HG03558 (cell line): ENCODE data around the gene SNRNP70.
"Not testable (repeated sequence)": the region's sequence is repeated elsewhere in the genome, so short reads cannot be mapped to it uniquely, and the experiment has no call there.

Experiments used
- ATAC-seq: cut with Tn5 transposase; IDR thresholded peaks from one replicate; pipeline ENCODE4 v1.9.1; 2021; ENCODE audit warnings: moderate number of reproducible peaks; ENCODE audit not compliant: unreplicated experiment; ENCODE audit errors: extremely low read depth

Gene SNRNP70

DNA sequence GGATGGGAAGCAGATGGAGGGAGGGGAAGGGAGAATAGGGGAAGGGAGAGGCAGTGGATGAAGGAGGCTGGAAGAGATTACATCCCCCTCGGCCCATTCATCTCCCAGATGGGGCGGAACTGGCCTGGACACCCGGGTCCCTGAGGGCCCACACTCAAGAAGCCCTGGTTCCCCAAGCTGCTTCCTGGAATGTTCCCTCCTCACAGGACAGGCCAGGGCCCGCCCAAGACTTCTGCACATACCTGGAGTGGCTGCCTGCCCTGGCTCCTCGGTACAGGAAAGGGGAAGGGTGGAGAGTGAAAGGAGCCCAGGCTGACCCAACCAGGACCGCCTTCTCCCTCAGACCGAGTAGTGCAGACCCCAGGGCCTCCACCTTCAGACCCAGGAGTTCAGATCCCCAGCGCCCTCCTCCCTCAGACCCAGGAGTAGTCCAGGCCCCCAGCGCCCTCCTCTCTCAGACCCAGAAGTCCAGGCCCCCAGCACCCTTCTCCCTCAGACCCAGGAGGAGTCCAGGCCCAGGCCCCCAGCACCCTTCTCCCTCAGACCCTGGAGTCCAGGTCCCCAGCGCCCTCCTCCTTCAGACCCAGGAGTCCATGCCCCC lies 21.1 kb upstream of the SNRNP70 start:
- no peak for ATAC-seq

DNA sequence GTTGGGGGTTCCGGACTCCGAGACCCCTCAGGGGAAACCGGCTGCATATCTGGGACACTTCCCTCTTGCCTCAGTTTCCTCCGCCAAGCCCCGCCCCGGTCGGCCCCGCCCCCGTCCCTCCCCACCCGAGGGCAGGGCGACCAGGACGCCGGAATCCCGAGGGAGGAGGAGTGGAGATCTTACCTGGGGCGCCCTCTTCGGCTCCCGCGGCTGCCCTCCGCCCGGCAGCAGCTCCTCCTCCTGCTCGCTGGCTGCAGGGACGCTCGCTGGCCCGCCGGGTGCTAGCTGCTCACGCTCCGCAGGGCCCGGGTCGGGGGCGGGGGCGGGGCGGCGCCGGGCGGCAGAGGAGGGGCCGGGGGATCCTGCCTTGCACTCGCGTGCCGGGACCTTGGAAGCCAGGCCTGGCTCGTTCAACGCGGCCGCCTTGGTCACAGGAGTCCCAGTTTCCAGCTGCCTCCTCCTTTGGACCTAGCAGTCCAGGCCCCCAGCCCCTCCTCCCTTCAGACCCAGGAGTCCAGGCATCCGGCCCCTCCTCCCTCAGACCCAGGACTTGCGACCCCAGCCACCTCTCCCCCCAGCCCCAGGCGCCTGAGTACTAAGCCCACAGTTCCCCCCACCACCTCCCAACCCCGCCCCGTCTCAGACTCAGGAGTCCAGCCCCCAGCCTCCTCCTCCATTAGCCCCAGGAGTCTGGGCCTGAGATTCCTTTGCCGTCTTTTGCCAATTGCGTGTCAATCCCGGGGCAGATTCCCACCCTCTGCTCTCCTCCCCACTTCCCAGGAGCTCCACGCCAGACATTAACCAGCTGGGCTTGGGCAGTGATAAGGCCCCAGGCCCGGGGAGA lies 20.3 kb upstream of the SNRNP70 start, which contains the start of gene NTF4:
TSS of gene NTF4 (minus strand) at position 51 of the 844 bp plus-strand sequence. CDS start 2,821 bp downstream, outside the sequence.
- no peak for ATAC-seq

DNA sequence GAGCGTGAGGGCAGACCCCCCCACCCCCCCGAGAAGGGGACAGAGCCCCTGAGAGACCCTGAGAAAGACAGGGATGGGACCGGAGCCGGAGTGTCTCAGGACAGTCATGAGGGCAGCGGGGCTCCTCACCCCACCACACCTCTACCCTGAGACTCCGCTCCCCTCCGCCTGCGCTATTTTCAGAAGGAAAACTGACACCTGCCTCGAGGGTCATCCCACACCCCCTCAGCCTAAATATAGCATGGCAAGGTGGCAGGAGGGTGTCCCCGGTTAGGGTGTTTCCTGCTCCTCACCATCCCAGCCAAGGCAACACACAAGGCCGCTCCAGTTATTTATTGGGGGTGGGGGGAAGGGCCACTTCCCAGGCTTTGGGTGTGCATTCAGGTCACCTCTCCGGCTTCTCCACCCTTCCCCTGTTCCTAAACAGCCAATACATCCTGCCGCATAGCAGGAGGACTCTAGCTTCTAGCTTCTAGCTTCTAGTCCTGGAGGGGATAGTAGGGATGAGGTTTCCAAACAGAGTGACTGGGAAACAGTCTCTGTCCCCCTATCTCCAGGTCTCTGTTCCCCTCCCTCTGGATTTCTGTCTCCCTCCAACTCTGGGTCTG lies 19.2 kb upstream of the SNRNP70 start:
- no peak for ATAC-seq

DNA sequence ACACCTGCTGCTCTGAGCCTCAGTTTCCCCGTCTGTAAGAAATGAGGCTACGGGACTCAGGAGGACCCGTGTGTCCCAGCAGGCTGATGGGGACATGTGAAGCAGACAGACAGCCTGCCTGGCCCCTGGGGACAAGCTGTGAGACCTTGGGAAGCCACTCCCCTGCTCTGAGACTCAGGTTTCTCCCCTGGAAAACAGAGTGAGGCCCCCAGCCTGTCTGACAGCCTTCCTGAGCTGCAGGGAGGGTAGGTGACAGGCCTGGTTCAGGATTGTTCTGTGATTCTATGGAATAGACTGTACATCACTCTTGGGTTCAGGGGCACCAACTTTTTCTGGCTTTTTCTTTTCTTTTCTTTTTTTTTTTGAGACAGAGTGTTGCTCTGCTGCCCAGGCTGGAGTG lies 17.7 kb upstream of the SNRNP70 start:
- no peak for ATAC-seq

DNA sequence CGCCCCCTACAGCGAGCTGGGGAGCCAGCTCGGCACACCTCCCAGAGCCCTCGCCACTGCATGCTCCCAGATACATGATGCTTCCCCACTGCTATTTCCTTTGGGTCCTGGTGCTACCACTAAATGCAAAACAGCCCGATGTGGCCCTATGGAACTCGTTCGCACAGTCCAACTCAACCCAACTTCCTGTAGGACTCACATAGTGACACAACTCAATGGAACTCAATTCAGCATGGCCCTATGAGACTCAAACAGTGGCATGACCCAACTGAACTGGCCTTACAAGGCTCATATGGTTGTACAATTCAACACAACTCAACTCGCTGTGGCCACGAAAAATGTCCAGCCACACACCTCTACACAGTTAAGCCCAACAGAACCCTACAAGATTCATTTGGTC lies 16.2 kb upstream of the SNRNP70 start:
- no peak for ATAC-seq

DNA sequence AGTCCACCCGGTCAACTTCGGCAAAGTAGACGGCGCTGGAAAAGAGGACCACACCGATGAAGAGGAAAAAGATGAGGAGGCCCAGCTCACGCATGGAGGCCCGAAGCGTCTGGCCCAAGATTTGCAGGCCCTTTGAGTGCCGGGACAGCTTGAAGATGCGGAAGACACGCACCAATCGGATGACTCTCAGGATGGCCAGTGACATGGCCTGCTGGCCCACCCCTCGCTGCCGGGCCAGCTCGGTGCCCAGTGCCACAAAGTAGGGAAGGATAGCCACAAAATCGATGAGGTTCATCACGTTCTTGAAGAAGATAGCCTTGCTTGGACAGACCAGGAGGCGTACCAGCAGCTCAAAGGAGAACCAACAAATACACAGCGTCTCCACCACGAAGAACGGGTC lies 14.8 kb upstream of the SNRNP70 start:
- no peak for ATAC-seq

DNA sequence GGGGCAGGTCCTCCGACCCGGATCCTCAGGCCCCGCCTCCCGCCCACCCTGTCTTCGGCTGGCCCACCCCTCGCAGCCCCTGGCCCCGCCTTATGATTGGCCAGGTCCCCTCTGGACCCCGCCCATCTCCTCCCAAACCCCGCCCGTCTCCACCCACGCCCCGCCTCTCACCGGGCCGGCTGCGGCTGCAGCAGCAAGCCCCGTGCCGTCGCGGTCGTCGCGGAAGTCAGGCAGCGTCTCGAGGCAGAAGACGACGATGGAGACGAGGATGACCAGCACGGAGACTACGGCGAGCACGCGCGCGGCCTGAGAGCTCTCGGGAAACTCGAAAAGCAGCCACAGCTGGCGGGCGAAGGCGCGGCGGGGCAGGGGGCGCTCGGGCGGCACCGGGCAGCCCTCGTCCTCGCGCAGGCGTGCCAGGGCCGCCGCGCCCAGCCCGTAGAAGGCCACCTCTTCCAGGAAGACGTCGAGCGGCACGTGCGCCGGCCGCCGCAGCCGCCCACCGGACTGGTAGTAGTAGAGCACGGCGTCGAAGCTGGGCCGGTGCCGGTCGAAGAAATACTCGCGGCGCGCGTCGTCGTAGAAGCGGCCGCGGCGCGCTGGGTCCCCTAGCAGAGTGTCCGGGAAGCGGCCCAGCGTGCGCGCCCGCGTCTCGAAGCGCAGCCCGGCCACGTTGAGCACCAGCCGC lies 13.2 kb upstream of the SNRNP70 start:
- no peak for ATAC-seq

DNA sequence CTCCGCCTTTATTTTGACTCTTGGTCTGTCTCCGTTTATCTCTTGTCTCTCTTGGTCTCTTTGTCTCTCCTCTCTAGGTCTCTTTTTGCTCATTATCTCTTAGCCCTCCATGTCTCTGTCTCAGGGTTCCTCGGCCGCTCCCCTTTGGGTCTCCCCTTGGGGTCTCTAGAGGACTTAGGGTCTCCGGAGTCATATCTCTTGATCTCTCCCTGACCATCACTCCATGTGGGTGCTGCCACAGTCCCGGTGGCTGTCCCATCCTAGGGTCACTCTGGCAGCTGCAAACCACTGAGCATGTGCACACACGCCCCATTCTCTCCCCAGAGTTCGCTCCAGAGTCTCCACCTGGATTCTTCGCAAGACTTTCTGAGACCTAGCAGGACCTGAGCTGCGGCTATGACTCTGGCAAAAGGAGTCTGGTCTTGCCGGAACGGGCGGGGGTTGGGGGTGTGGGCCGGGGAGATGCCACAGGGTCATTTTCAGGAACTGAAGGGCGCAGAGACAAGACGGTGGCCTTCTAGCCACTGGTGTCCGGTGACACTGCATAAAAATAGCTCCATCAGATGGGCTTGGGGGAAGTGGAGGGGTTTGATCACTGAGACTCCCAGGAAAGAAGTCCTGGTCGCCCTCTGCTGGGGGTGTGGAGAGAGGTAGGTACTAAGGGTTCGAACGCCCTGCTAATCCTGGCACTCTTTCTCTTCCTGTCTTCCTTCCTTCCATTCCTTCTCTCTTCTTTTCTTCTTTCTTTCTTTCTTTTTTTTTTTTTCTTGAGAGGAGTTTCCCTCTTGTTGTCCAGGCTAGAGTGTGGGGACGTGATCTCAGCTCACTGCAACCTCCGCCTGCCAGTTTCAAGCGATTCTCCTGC lies 11.5 kb upstream of the SNRNP70 start:
- no peak for ATAC-seq

DNA sequence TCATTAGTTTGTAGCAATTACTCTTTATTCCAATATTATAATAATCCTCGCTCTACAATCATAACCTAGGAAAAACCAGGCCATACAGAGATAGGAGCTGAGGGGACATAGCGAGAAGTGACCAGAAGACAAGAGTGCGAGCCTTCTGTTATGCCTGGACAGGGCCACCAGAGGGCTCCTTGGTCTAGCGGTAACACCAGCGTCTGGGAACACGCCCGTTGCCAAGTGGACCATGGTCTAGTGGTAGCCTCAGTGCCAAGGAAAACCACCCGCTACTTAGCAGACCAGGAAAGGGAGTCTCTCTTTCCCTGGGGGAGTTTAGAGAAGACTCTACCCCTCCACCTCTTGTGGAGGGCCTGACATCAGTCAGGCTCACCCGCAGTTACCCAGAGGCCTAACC lies 10.4 kb upstream of the SNRNP70 start:
- not testable (repeated sequence) for ATAC-seq

DNA sequence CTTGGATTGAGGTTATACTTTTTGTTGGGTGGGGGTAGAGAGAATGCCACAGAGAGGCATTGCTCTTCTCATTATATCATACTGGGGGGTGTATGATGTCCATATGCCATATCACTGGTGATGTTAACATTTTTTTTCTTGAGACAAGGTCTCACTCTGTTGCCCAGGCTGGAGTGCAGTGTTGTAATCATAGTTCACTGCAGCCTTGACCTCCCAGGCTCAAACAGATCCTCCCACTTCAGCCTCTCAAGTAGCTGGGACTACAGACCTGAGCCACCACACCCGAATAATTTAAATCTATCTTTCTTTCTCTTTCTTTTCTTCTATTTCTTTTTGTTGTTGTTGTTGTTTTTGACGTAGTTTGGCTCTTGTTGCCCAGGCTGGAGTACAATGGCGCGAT lies 4.9 kb upstream of the SNRNP70 start:
- ATAC-seq = no peak

DNA sequence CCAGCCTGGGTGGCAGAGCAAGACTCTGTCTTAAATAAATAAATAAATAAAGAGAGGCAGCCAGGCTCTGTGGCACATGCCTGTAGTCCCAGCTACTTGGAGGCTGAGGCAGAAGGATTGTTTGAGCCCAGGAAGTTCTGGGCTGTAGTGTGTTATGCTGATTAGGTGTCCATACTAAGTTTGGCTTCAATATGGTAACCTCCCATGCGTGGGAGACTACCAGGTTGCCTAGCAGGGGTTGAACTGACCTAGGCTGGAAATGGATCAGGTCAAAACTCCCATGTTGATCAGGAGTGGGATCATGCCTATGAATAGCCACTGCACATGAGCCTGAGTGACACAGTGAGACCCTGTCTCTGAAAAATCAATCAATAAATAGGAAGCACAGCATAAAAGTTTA lies 4.0 kb upstream of the SNRNP70 start:
- ATAC-seq = no peak

DNA sequence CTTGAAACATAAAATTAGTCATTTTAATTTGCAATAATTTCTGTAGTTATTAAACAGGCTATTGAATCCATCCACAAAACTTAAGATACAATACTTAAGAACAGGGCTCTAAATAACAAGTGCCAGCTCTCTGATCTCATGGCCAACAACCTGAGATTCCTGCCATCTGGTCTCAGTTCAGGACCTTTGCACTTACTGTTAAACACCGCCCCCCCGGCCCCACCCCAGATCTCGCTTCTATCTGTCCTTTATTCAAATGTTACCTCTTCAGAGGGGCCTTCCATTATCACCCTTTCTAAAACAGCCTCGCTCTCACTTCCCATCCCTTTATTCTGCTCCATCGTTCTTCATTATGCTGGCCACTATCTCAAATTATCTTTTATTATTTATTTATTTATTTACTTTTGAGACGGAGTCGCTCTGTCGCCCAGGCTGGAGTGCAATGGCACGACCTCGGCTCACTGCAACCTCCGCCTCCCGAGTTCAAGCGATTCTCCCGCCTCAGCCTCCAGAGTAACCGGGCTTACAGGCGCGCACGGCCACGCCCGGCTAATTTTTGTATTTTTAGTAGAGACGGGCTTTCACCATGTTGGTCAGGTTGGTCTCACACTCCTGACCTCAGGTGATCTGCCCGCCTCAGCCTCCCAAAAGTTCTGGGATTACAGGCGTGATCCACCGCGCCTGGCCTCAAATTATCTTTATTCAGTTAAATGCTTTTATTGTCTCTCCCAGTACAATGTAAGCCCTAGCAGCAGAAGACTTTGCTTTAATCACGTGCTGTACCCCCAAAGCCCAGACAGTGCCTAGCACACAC lies 838 bp upstream of the SNRNP70 start:
- ATAC-seq = no peak

DNA sequence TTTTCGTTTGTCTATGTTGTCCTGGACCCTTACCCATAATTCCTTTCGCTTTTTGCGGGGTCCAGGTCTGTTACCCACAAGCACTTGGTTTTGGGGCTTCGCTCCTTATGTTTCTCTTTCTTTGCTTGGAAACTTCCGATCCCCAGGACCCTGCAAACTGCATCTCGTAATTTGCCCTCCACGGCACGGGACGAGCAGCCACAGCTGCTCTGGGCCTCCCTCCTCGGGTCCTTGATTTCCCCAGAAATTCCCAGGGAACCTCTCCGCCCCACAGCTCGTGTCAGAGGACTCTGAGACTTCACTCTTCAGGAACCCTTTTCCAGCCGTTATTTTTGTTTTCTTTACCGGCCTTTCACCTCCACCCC lies 599 bp downstream of the SNRNP70 start:
- ATAC-seq = no peak

DNA sequence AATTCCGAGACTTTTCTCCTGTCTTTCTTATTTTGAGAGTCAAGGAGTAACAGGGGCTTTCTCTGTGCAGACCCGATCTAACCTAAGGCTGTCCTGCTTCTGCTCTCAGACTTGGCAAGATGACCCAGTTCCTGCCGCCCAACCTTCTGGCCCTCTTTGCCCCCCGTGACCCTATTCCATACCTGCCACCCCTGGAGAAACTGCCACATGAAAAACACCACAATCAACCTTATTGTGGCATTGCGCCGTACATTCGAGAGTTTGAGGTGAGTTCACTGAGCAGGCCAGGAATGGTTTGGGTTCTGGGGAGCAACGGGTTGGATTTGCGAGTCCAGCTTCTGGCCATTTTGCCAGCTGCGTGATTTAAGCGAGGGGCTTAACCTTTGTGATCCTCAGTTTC lies 1.0 kb downstream of the SNRNP70 start:
- no peak for ATAC-seq

DNA sequence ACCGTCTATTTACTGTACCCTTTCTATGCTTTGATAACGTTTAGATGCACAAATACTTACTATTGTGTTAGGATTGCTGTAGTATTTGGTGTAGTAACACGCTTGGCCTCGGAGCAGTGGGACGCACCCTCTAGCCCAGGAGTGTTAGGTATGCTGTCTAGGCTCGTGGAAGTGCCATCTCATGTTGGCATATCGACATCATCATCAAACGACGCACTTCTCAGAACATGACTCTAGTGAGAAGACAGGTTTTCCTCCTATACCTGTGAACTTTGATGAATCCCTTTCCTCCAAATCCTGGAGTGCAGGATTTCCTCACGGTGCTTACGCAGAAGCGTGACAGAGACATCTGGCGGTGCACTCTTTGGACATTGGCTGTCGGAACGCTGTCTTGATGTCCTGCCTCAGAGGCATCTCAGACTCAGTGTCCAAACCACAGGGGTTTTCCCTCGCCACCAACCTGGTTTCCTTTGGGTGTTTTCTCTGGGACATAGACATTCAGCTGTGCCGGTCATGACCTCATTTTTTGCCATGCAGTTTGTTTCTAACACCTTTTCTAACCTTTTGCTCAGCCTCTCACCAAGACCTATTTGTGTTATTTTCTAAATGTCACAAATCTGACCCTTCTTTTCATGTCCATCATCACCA lies 6.3 kb downstream of the SNRNP70 start:
- ATAC-seq = no peak

DNA sequence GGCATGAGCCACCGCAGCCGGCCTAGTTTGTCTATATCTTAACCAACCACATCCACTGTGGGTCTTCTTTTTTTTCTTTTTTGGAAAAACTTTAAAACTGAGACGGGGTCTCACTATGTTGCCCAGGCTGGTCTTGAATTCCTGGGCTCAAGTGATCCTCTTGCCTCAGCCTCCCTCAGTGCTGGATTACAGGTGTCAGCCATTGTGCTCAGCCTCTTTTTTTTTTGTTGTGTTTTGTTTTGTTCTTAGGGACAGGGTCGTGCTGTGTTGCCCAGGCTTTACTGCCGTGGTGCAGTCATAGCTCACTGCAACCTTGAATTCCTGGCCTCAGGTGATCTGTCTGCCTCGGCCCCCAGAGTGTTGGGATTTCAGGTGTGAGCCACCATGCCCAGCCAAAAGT lies 7.4 kb downstream of the SNRNP70 start:
- ATAC-seq = no peak

DNA sequence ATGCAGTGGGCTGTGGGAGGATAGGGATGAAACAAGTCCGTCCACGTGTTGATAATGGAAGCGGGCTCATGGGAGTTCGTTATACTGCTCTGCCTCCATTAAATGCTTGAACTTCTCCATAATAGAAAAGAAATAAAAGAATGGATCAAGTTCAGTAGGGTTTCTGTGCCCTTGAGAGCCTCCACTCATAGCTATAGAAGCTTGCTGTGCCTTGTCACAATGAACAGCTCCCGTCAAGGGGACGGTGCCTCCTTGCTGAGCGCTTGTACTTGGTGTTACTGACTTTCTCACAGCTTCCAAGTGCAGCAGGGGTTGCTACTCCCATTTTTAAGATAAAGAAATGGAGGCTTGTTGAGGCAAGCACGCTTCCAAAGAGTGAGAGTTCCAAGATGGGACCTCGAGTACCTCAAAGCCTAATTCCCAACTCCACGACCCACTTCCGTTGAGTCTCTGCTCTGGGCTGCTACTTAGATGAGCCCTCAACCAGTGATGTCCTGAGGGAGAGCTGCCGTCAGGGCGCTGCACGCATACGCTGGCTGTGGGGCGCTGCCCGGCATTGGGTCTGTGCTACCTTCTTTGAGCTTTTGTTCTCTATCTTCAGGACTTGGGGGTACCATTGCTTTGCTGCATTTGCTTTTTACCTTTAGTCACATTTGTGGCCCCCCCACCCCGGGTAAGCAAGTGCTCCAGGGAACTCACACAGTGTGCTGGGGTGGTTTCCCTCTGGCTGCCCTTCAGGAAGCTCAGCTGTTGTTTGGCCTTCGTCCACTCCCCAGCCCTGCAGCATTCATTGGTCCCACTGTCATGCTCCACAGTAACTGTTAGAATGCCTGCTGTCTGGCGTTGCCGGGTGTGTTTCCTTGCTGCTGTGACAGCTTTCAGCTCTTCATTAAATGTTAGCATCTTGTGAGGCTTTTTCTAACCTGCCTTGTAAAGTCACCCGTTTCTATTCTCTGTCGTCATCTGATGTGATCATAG lies 9.5 kb downstream of the SNRNP70 start:
- ATAC-seq = no peak
